Right lobe of liver (tissue), 4 donors: Measurements from ENCODE around the gene WDR18.

Experiments
- CTCF ChIP-seq, 4 donors: fragments of 200-600 bp in 3 of 4; fragments of 450-650 bp in 1 of 4; IDR thresholded peaks; one replicate each; pipeline versions ENCODE4 v1.5.1 to v1.8.0; 2016 to 2022; ENCODE audit warnings: antibody characterized with exemption in 4 of 4, mild to moderate bottlenecking in 2 of 4
- POLR2A ChIP-seq: fragments of 450-650 bp; IDR thresholded peaks from one replicate; pipeline ENCODE4 v1.6.1; 2017; ENCODE audit warnings: antibody characterized with exemption, mild to moderate bottlenecking
- donor health status: DM: no; HTN: no; CAD: no.
- donor health status: DM: no; HTN: no; CAD: no.
- donor health status: DM: no; HTN: yes; CAD: no.

DNA sequence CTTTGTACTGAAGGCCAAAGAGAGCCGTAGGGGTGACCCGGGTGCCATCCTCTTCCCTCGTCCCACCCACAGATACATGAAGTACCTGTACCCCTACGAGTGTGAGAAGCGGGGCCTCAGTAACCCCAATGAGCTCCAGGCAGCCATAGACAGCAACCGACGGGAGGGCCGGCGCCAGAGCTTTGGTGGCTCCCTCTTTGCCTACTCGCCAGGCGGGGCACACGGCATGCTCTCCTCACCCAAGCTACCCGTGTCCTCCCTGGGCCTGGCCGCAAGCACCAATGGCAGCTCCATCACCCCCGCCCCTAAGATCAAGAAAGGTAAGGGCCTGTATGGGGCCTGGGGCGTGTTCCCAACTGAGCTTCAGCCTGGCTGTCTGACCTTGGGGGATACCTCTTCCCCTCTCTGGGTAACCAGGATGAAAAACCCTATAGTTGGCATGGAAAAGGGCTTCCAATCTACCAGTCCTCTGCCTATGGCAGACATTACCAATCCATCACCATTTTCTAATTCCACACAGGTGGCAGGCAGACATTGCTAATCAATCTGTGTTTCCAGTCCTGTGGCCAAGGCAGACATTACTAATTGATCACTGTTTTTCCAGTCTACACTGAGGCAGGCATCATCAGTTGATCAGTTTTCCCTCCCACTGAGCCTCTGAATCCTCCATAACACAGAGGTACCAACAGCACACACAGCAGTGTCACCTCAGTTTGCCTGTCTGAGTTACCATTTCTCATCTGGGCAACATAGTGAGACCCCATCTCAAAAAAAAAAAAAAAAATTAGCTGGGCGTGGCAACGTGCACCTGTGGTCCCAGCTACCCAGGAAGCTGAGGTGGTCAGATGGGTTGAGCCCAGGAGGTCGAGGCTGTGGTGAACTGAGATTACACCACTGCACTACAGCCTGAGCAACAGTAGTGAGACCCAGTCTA is 19.1 kb upstream of the WDR18 start:
- TF ChIP-seq CTCF (IDR thresholded peaks at IDR 0.05) (no peak), POLR2A (no peak)
